WTC11 (cell line): ENCODE measurements around the gene TLR5. TPM values are rescaled to one million over a fixed set of nuclear protein-coding genes. Genes with fewer than 3 reads are reported as not detected.

ENCODE experiments used
- ATAC-seq: fragments of 200-7000 bp; cut with Tn5 transposase; 2 replicates; pipeline ENCODE4 v1.10.0; 2021; ENCODE audit warnings: mild to moderate bottlenecking, moderate library complexity
- CTCF ChIA-PET: fragments of 300-600 bp; sonication (Branson Sonifier 250); formaldehyde crosslinking; loops from one replicate; lab custom pipeline; 2021; ENCODE audit warnings: antibody characterized with exemption; lab: Charles Lee
- POLR2A ChIA-PET: fragments of 350-600 bp; sonication (Branson Sonifier 250); formaldehyde crosslinking; loops from one replicate; lab custom pipeline; 2021; ENCODE audit warnings: antibody characterized with exemption; lab: Charles Lee
- DNase-seq: peaks from one replicate; pipeline ENCODE4 v3.0.0; 2021; ENCODE audit warnings: low spot score
- H3K27ac Mint-ChIP-seq: 2 replicates; pipeline ENCODE4 v1.8.0; 2021; ENCODE audit warnings: mixed read lengths
- H3K27me3 Mint-ChIP-seq: 2 replicates; pipeline ENCODE4 v1.8.0; 2021; ENCODE audit warnings: low read depth, mild to moderate bottlenecking, moderate library complexity, mixed read lengths
- H3K36me3 Mint-ChIP-seq: 2 replicates; pipeline ENCODE4 v1.8.0; 2021; ENCODE audit warnings: mixed read lengths
- H3K4me1 Mint-ChIP-seq: 2 replicates; pipeline ENCODE4 v1.8.0; 2022; ENCODE audit warnings: mixed read lengths
- H3K4me3 Mint-ChIP-seq: 2 replicates; pipeline ENCODE4 v1.8.0; 2021; ENCODE audit warnings: mild to moderate bottlenecking, moderate library complexity, mixed read lengths
- H3K9me3 Mint-ChIP-seq: 2 replicates; pipeline ENCODE4 v1.8.0; 2021; ENCODE audit warnings: mixed read lengths
- ATF1 ChIP-seq: sonication (generic); formaldehyde crosslinking; IDR thresholded peaks from 2 replicates; pipeline ENCODE4 v1.8.1; 2023; ENCODE audit warnings: mild to moderate bottlenecking, moderate library complexity, missing genetic modification reagents
- E2F5 ChIP-seq: sonication (generic); formaldehyde crosslinking; IDR thresholded peaks from 2 replicates; pipeline ENCODE4 v1.8.1; 2022; ENCODE audit warnings: mild to moderate bottlenecking, moderate library complexity, missing genetic modification reagents
- ELF4 ChIP-seq: sonication (generic); formaldehyde crosslinking; IDR thresholded peaks from 2 replicates; pipeline ENCODE4 v1.8.1; 2022; ENCODE audit warnings: low read depth, mild to moderate bottlenecking, moderate library complexity, missing genetic modification reagents
- EMX1 ChIP-seq: fragments of 250-450 bp; sonication (Bioruptor Pico); IDR thresholded peaks from 2 replicates; pipeline ENCODE4 v1.8.0; 2021; ENCODE audit warnings: mild to moderate bottlenecking
- ERG ChIP-seq: fragments of 250-450 bp; sonication (Bioruptor Pico); IDR thresholded peaks from 2 replicates; pipeline ENCODE4 v1.8.0; 2021; ENCODE audit warnings: mild to moderate bottlenecking
- FOXK1 ChIP-seq: sonication (generic); formaldehyde crosslinking; IDR thresholded peaks from 2 replicates; pipeline ENCODE4 v1.8.0; 2022; ENCODE audit warnings: mild to moderate bottlenecking, moderate library complexity, missing genetic modification reagents
- GABPB1 ChIP-seq: sonication (generic); formaldehyde crosslinking; IDR thresholded peaks from 2 replicates; pipeline ENCODE4 v1.8.1; 2023; ENCODE audit warnings: mild to moderate bottlenecking, missing genetic modification reagents
- GTF2I ChIP-seq: fragments of 250-450 bp; sonication (Bioruptor Pico); conservative IDR thresholded peaks from 2 replicates; pipeline ENCODE4 v1.4.0; 2021; ENCODE audit warnings: mild to moderate bottlenecking
- MXD4 ChIP-seq: fragments of 250-450 bp; sonication (Bioruptor Pico); IDR thresholded peaks from 2 replicates; pipeline ENCODE4 v1.8.0; 2021; ENCODE audit warnings: mild to moderate bottlenecking, moderate library complexity, borderline replicate concordance
- NFYB ChIP-seq: sonication (generic); formaldehyde crosslinking; conservative IDR thresholded peaks from 2 replicates; pipeline ENCODE4 v1.8.0; 2022; ENCODE audit warnings: low read depth, missing genetic modification reagents
- NR3C1 ChIP-seq: sonication (generic); formaldehyde crosslinking; conservative IDR thresholded peaks from 2 replicates; pipeline ENCODE4 v1.8.1; 2023; ENCODE audit warnings: low read depth, mild to moderate bottlenecking, missing genetic modification reagents
- PREB ChIP-seq: sonication (generic); formaldehyde crosslinking; IDR thresholded peaks from 2 replicates; pipeline ENCODE4 v1.8.1; 2022; ENCODE audit warnings: mild to moderate bottlenecking, missing genetic modification reagents, moderate library complexity, borderline replicate concordance
- TEAD4 ChIP-seq: sonication (generic); formaldehyde crosslinking; IDR thresholded peaks from 2 replicates; pipeline ENCODE4 v1.8.0; 2022; ENCODE audit warnings: mild to moderate bottlenecking, missing genetic modification reagents
- ZBTB43 ChIP-seq: sonication (generic); formaldehyde crosslinking; IDR thresholded peaks from 2 replicates; pipeline ENCODE4 v1.8.1; 2023; ENCODE audit warnings: mild to moderate bottlenecking, missing genetic modification reagents
- ZNF121 ChIP-seq: sonication (generic); formaldehyde crosslinking; IDR thresholded peaks from 2 replicates; pipeline ENCODE4 v1.8.0; 2023; ENCODE audit warnings: missing genetic modification reagents
- ZNF138 ChIP-seq: sonication (generic); formaldehyde crosslinking; conservative IDR thresholded peaks from 2 replicates; pipeline ENCODE4 v1.8.1; 2022; ENCODE audit warnings: mild to moderate bottlenecking, moderate library complexity, missing genetic modification reagents
- ZNF423 ChIP-seq: fragments of 250-450 bp; sonication (Bioruptor Pico); IDR thresholded peaks from 2 replicates; pipeline ENCODE4 v2.1.2; 2022; ENCODE audit warnings: mild to moderate bottlenecking, moderate library complexity
- total RNA-seq: library from RNA; stranded (reverse); gene quantifications from 3 replicates; pipeline ENCODE4 v1.2.3, GENCODE V29; 2021
- TF ChIP-seq, protein P1 (sequence below): sonication (generic); formaldehyde crosslinking; IDR thresholded peaks from 2 replicates; pipeline ENCODE4 v1.8.1; 2023; ENCODE audit warnings: mild to moderate bottlenecking, moderate library complexity, missing genetic modification reagents
- TF ChIP-seq, protein P2 (sequence below): sonication (generic); formaldehyde crosslinking; IDR thresholded peaks from 2 replicates; pipeline ENCODE4 v1.8.0; 2023; ENCODE audit warnings: missing genetic modification reagents
- TF ChIP-seq, protein P3 (sequence below): sonication (generic); formaldehyde crosslinking; IDR thresholded peaks from 2 replicates; pipeline ENCODE4 v1.8.1; 2023; ENCODE audit warnings: mild to moderate bottlenecking, missing genetic modification reagents

Gene TLR5
- total RNA-seq, 1 experiment from 2014 or later: 0.46 TPM

- no peaks in the 10 kb centered on the region for H3K4me1 Mint-ChIP-seq
- POLR2A ChIA-PET: no interaction called here
- H3K27ac Mint-ChIP-seq: no peak overlapping the region
- peaks cover 8% of the 10 kb centered on the region; the same call in 1 of the 2 replicates for H3K27me3 Mint-ChIP-seq
- CTCF ChIA-PET: interaction anchor here (1.0 kb wide), 1 partner anchor 56 kb away, joined by 3 read pairs; no protein-coding TSS in a partner anchor
- H3K9me3 Mint-ChIP-seq: no peaks in the 10 kb centered on the region
- H3K4me3 Mint-ChIP-seq: no peak overlapping the region
- no peaks in the 10 kb centered on the region for H3K36me3 Mint-ChIP-seq
- no peak for ATAC-seq
- no peak for DNase-seq
- TF ChIP-seq, protein P1, sequence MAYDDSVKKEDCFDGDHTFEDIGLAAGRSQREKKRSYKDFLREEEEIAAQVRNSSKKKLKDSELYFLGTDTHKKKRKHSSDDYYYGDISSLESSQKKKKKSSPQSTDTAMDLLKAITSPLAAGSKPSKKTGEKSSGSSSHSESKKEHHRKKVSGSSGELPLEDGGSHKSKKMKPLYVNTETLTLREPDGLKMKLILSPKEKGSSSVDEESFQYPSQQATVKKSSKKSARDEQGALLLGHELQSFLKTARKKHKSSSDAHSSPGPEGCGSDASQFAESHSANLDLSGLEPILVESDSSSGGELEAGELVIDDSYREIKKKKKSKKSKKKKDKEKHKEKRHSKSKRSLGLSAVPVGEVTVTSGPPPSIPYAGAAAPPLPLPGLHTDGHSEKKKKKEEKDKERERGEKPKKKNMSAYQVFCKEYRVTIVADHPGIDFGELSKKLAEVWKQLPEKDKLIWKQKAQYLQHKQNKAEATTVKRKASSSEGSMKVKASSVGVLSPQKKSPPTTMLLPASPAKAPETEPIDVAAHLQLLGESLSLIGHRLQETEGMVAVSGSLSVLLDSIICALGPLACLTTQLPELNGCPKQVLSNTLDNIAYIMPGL (CRISPR knock-in tag): no peak
- no peak for TF ChIP-seq MXD4 (CRISPR knock-in tag)
- no peak for TF ChIP-seq E2F5 (CRISPR knock-in tag)
- TF ChIP-seq ATF1 (CRISPR knock-in tag): no peak
- TF ChIP-seq GABPB1 (CRISPR knock-in tag): no peak
- no peak for TF ChIP-seq ZNF121 (CRISPR knock-in tag)
- TF ChIP-seq ZNF138 (CRISPR knock-in tag): no peak
- no peak for TF ChIP-seq ELF4
- TF ChIP-seq ZNF423 (CRISPR knock-in tag): no peak
- no peak for TF ChIP-seq FOXK1
- TF ChIP-seq, protein P2, sequence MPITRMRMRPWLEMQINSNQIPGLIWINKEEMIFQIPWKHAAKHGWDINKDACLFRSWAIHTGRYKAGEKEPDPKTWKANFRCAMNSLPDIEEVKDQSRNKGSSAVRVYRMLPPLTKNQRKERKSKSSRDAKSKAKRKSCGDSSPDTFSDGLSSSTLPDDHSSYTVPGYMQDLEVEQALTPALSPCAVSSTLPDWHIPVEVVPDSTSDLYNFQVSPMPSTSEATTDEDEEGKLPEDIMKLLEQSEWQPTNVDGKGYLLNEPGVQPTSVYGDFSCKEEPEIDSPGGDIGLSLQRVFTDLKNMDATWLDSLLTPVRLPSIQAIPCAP: no peak
- TF ChIP-seq NFYB: no peak
Measured at GRCh38 chr1:223189903-223190724, 47.1 kb upstream of the TLR5 start.

- Mint-ChIP-seq H3K4me3 (no peak overlapping the region), H3K27me3 (peaks cover 8% of the 10 kb centered on the region; the same call in 1 of the 2 replicates), H3K27ac (no peak overlapping the region), H3K9me3 (no peaks in the 10 kb centered on the region), H3K36me3 (no peaks in the 10 kb centered on the region), H3K4me1 (no peaks in the 10 kb centered on the region)
- POLR2A ChIA-PET: no interaction called here
- DNase-seq: no peak
- no peak for TF ChIP-seq PREB (CRISPR knock-in tag)
- TF ChIP-seq, protein P3, sequence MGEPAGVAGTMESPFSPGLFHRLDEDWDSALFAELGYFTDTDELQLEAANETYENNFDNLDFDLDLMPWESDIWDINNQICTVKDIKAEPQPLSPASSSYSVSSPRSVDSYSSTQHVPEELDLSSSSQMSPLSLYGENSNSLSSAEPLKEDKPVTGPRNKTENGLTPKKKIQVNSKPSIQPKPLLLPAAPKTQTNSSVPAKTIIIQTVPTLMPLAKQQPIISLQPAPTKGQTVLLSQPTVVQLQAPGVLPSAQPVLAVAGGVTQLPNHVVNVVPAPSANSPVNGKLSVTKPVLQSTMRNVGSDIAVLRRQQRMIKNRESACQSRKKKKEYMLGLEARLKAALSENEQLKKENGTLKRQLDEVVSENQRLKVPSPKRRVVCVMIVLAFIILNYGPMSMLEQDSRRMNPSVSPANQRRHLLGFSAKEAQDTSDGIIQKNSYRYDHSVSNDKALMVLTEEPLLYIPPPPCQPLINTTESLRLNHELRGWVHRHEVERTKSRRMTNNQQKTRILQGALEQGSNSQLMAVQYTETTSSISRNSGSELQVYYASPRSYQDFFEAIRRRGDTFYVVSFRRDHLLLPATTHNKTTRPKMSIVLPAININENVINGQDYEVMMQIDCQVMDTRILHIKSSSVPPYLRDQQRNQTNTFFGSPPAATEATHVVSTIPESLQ: no peak
- TF ChIP-seq EMX1 (CRISPR knock-in tag): no peak
- TF ChIP-seq TEAD4 (CRISPR knock-in tag): no peak
- no peak for TF ChIP-seq ERG
- TF ChIP-seq NR3C1 (CRISPR knock-in tag): no peak
- no peak for TF ChIP-seq GTF2I (CRISPR knock-in tag)
- no peak for TF ChIP-seq ZBTB43 (CRISPR knock-in tag)
- ATAC-seq: no peak
- CTCF ChIA-PET: interaction anchor here (1.0 kb wide), 1 partner anchor 56 kb away, joined by 3 read pairs; no protein-coding TSS in a partner anchor
Measured at GRCh38 chr1:223189525-223189902, 46.5 kb upstream of the TLR5 start.
